A549 (cell line): ENCODE results near the gene NOX3. TPM values are rescaled to one million over a fixed set of nuclear protein-coding genes. Genes with fewer than 3 reads are reported as not detected.

ENCODE experiments used
- ATAC-seq, 2 experiments: fragments of 200-7000 bp in 1 of 2; fragments of >200 bp in 1 of 2; cut with Nextera tagmentation in 1 of 2; cut with Tn5 transposase in 1 of 2; 3 replicates each; pipeline versions ENCODE4 v1.8.0 to v1.9.1; 2018 to 2020; ENCODE audit warnings: mild to moderate bottlenecking in 1 of 2, moderate library complexity in 1 of 2
- CTCF ChIA-PET: fragments of 300-600 bp; sonication (Branson Sonifier 250); formaldehyde crosslinking; extraction: SDS; loops from one replicate; lab custom pipeline; 2021; ENCODE audit warnings: antibody characterized with exemption, inconsistent platforms; lab: Yijun Ruan, JAX
- POLR2A ChIA-PET: fragments of 350-600 bp; formaldehyde crosslinking; extraction: SDS; loops from one replicate; lab custom pipeline; 2021; ENCODE audit warnings: antibody characterized with exemption, inconsistent platforms; lab: Yijun Ruan, JAX
- DNase-seq, 2 experiments: peaks; one replicate each; pipeline versions ENCODE4 v3.0.0 to v3.0.0-alpha.2; 2011 to 2016; ENCODE audit warnings: low read depth in 1 of 2, low spot score in 1 of 2
- FAIRE-seq: peaks from 2 replicates; lab custom pipeline; 2011; peaks lifted over from hg19 to GRCh38; lab: Jason Lieb, UNC
- H3K27ac ChIP-seq, 2 experiments: fragments of >200 bp; sonication (Bioruptor Twin); formaldehyde crosslinking; 3 replicates each; pipeline ENCODE4 v1.5.1; 2016 to 2017
- H3K4me1 ChIP-seq: fragments of >200 bp; sonication (Bioruptor Twin); formaldehyde crosslinking; 3 replicates; pipeline ENCODE4 v1.6.1; 2016
- H3K4me2 ChIP-seq: fragments of >200 bp; sonication (Bioruptor Twin); formaldehyde crosslinking; 3 replicates; pipeline ENCODE4 v1.6.1; 2016
- H3K4me3 ChIP-seq: fragments of >200 bp; sonication (Bioruptor Twin); formaldehyde crosslinking; 3 replicates; pipeline ENCODE4 v1.5.1; 2016
- H3K9me3 ChIP-seq: fragments of >200 bp; sonication (Bioruptor Twin); formaldehyde crosslinking; 3 replicates; pipeline ENCODE4 v1.6.1; 2016
- CBX2 ChIP-seq: fragments of 200-600 bp; sonication (generic); IDR thresholded peaks from 2 replicates; pipeline ENCODE4 v1.6.1; 2016; ENCODE audit warnings: low read depth, mild to moderate bottlenecking, borderline replicate concordance
- CEBPB ChIP-seq, 2 experiments: fragments of >200 bp in 1 of 2; sonication (Bioruptor Twin) in 1 of 2; formaldehyde crosslinking in 1 of 2; IDR thresholded peaks; 2 replicates each; pipeline ENCODE4 v1.6.1; 2012 to 2016
- CHD4 ChIP-seq: fragments of 200-600 bp; sonication (generic); IDR thresholded peaks from 2 replicates; pipeline ENCODE4 v1.6.1; 2016; ENCODE audit warnings: antibody characterized with exemption, mild to moderate bottlenecking, borderline replicate concordance
- EHMT2 ChIP-seq: fragments of 200-600 bp; sonication (generic); IDR thresholded peaks from 2 replicates; pipeline ENCODE4 v1.6.1; 2016; ENCODE audit warnings: antibody characterized with exemption, low read depth, mild to moderate bottlenecking, moderate library complexity
- EP300 ChIP-seq, 2 experiments: fragments of >200 bp; sonication (Bioruptor Twin); formaldehyde crosslinking; IDR thresholded peaks; 2 replicates in 1 of 2; 3 replicates in 1 of 2; pipeline ENCODE4 v1.6.1; 2016 to 2017
- FOSB ChIP-seq: fragments of 250-450 bp; sonication (Bioruptor Pico); IDR thresholded peaks from 2 replicates; pipeline ENCODE4 v1.5.0; 2020; ENCODE audit warnings: mild to moderate bottlenecking, moderate library complexity
- HDAC2 ChIP-seq: fragments of 200-600 bp; sonication (generic); IDR thresholded peaks from 2 replicates; pipeline ENCODE4 v1.6.1; 2016
- HOXB5 ChIP-seq: fragments of 250-450 bp; sonication (Bioruptor Pico); IDR thresholded peaks from 2 replicates; pipeline ENCODE4 v1.5.0; 2020; ENCODE audit warnings: mild to moderate bottlenecking, moderate library complexity
- JUN ChIP-seq, 2 experiments: fragments of >200 bp; sonication (Bioruptor Twin); formaldehyde crosslinking; IDR thresholded peaks; 2 replicates in 1 of 2; 3 replicates in 1 of 2; pipeline ENCODE4 v1.6.1; 2016 to 2017
- MAFK ChIP-seq: fragments of 450-650 bp; IDR thresholded peaks from 2 replicates; pipeline ENCODE4 v1.6.1; 2014; ENCODE audit not compliant: partially characterized antibody
- MAX ChIP-seq: IDR thresholded peaks from 2 replicates; pipeline ENCODE4 v1.6.1; 2012
- MYC ChIP-seq: IDR thresholded peaks from 2 replicates; pipeline ENCODE4 v1.6.1; 2012; ENCODE audit warnings: mild to moderate bottlenecking, inconsistent platforms, low read length, improper control_type of control experiment, borderline replicate concordance
- PBX3 ChIP-seq: IDR thresholded peaks from 2 replicates; pipeline ENCODE4 v1.6.1; 2012
- RAD21 ChIP-seq, 2 experiments: fragments of >200 bp in 1 of 2; sonication (Bioruptor Twin) in 1 of 2; formaldehyde crosslinking in 1 of 2; IDR thresholded peaks in 1 of 2; conservative IDR thresholded peaks in 1 of 2; 2 replicates in 1 of 2; 3 replicates in 1 of 2; pipeline ENCODE4 v1.6.1; 2012 to 2018; ENCODE audit warnings: inconsistent platforms in 1 of 2
- RFX5 ChIP-seq: fragments of 450-650 bp; IDR thresholded peaks from 2 replicates; pipeline ENCODE4 v1.7.1; 2014; ENCODE audit warnings: antibody characterized with exemption, mild to moderate bottlenecking, moderate library complexity
- SMC3 ChIP-seq: fragments of >200 bp; sonication (Bioruptor Twin); formaldehyde crosslinking; IDR thresholded peaks from 3 replicates; pipeline ENCODE4 v1.6.1; 2018; ENCODE audit warnings: inconsistent platforms
- USF2 ChIP-seq: fragments of 450-650 bp; IDR thresholded peaks from 2 replicates; pipeline ENCODE4 v1.6.1; 2014; ENCODE audit warnings: antibody characterized with exemption
- ZC3H11A ChIP-seq: fragments of 450-650 bp; IDR thresholded peaks from 2 replicates; pipeline ENCODE4 v1.6.1; 2014; ENCODE audit warnings: antibody characterized with exemption, mild to moderate bottlenecking
- WGBS: methylation state at CpG from one replicate; pipeline ENCODE4 v1.1.6; 2017; ENCODE audit errors: missing lambda C conversion rate; 5-methylcytosine and 5-hydroxymethylcytosine counted together
- polyA plus RNA-seq, 4 experiments: library from polyadenylated mRNA; depleted of rRNA in 3 of 4; stranded (reverse); fragments of >200 nt; fragmentation: RNase III in 1 of 4; extraction: RNeasy Plus Mini Kit Qiagen cat#74134 plus additional on column Dnase treatment in 1 of 4; gene quantifications; 2 replicates in 3 of 4; 3 replicates in 1 of 4; pipeline ENCODE4 v1.2.3, GENCODE V29; 2011 to 2017
- TF ChIP-seq, protein P1 (sequence below): fragments of >200 bp; sonication (Bioruptor Twin); formaldehyde crosslinking; IDR thresholded peaks from 3 replicates; pipeline ENCODE4 v1.5.1; 2016
- TF ChIP-seq, protein P2 (sequence below): fragments of 150-350 bp; IDR thresholded peaks from 2 replicates; pipeline ENCODE4 v1.6.1; 2014; ENCODE audit warnings: low read depth, mild to moderate bottlenecking, low read length
- TF ChIP-seq, protein P3 (sequence below): fragments of 200-600 bp; sonication (generic); IDR thresholded peaks from 2 replicates; pipeline ENCODE4 v1.6.1; 2016; ENCODE audit warnings: antibody characterized with exemption, mild to moderate bottlenecking, moderate library complexity

The NOX3 gene
- polyA plus RNA-seq, 2 of the 4 experiments (the other 2 are of a cell fraction) = not detected

DNA sequence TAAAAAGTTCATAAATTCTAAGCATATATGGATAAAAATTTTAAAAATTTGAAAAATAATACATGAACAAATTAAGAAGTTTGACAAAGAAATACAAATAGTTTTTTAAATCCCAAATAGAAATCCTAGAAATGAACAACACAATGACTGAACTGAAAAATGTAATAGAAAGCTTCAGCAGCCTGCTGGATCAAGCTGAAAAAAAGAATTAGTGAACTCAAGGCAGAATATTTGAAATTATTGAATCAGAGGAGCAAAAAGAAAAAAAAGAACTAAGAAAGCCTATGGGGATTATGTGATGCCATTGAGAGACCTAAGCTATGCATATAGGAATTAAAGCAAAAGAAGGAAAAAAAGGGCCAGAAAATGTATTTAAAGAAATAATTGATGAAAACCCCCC is 101.5 kb downstream of the NOX3 start:
- Histone ChIP-seq H3K4me3 (no peak overlapping the region), H3K4me2 (no peak overlapping the region), H3K27ac (no peak overlapping the region), H3K9me3 (peaks cover 12% of the 10 kb centered on the region; the same call in 2 of the 3 replicates), H3K4me1 (no peaks in the 10 kb centered on the region)
- DNase-seq (no peak), FAIRE-seq (no peak), ATAC-seq (no peak)
- no peak for TF ChIP-seq USF2
- ChIA-PET POLR2A (no interaction called here), CTCF (no interaction called here)

DNA sequence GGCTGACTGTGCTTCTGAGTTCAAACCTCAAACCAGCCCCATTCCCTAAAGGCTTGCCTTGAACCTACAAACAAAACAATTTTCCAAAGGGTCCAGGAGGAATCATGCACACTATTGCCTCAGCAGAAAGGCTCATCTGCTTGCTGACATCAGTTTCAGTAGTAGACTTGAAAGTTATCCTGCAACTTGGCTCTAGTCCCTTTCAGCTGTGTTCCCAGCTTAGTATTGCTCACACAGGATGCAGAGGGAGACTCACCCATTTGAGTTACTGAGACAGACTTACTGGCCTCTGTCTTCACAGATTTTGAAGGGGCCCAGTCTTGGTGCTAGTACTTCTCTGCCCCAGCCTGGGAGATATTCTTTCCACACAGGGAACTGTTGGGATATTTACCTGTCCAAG is 102.8 kb downstream of the NOX3 start:
- TF ChIP-seq CBX2 (no peak), CHD4 (no peak), EP300 (IDR thresholded peaks at IDR 0.05) (no peak), SMC3 (no peak), EHMT2 (no peak), PBX3 (no peak)
- TF ChIP-seq, protein P1, sequence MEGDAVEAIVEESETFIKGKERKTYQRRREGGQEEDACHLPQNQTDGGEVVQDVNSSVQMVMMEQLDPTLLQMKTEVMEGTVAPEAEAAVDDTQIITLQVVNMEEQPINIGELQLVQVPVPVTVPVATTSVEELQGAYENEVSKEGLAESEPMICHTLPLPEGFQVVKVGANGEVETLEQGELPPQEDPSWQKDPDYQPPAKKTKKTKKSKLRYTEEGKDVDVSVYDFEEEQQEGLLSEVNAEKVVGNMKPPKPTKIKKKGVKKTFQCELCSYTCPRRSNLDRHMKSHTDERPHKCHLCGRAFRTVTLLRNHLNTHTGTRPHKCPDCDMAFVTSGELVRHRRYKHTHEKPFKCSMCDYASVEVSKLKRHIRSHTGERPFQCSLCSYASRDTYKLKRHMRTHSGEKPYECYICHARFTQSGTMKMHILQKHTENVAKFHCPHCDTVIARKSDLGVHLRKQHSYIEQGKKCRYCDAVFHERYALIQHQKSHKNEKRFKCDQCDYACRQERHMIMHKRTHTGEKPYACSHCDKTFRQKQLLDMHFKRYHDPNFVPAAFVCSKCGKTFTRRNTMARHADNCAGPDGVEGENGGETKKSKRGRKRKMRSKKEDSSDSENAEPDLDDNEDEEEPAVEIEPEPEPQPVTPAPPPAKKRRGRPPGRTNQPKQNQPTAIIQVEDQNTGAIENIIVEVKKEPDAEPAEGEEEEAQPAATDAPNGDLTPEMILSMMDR = no peak
- ChIA-PET POLR2A (no interaction called here), CTCF (no interaction called here)
- no peak overlapping the region for H3K4me3 ChIP-seq
- no peak overlapping the region for H3K4me2 ChIP-seq
- ATAC-seq (no peak), DNase-seq (no peak), FAIRE-seq (no peak)
- peaks cover 12% of the 10 kb centered on the region; the same call in 2 of the 3 replicates for H3K9me3 ChIP-seq
- H3K27ac ChIP-seq = no peak overlapping the region
- H3K4me1 ChIP-seq = no peaks in the 10 kb centered on the region

- Histone ChIP-seq H3K4me2 (no peak overlapping the region), H3K9me3 (peaks cover 13% of the 10 kb centered on the region; the same call in 2 of the 3 replicates), H3K27ac (no peak overlapping the region), H3K4me3 (no peak overlapping the region), H3K4me1 (no peaks in the 10 kb centered on the region)
- WGBS = 38% methylated on average over 4 of the region's 4 CpGs
- CTCF ChIA-PET = interaction anchor here (0.9 kb wide), 1 partner anchor 22 kb away, joined by 3 read pairs; no protein-coding TSS in a partner anchor
- FAIRE-seq = no peak
- no peak for ATAC-seq
- TF ChIP-seq MYC (no peak), MAX (no peak)
- POLR2A ChIA-PET = no interaction called here
- DNase-seq = no peak
These were observed 103.6 kb downstream of the NOX3 start for GRCh38 chr6:155352130-155352420.

GRCh38 chr6:155351273-155352129 is 104.1 kb downstream of the NOX3 start:
- no peak overlapping the region for H3K4me2 ChIP-seq
- ChIA-PET POLR2A (no interaction called here), CTCF (interaction anchor here (0.9 to 2.1 kb wide), 2 partner anchors 22 to 178 kb away, joined by 3 to 5 read pairs; no protein-coding TSS in a partner anchor)
- H3K4me3 ChIP-seq = no peak overlapping the region
- H3K9me3 ChIP-seq = peaks cover 16% of the 10 kb centered on the region; the same call in 2 of the 3 replicates
- ATAC-seq (no peak), DNase-seq (no peak), FAIRE-seq (no peak)
- WGBS = 59% methylated on average over 5 of the region's 5 CpGs
- no peaks in the 10 kb centered on the region for H3K4me1 ChIP-seq
- no peak overlapping the region for H3K27ac ChIP-seq
- no peak for TF ChIP-seq JUN (IDR thresholded peaks at IDR 0.05)
- TF ChIP-seq, protein P2, sequence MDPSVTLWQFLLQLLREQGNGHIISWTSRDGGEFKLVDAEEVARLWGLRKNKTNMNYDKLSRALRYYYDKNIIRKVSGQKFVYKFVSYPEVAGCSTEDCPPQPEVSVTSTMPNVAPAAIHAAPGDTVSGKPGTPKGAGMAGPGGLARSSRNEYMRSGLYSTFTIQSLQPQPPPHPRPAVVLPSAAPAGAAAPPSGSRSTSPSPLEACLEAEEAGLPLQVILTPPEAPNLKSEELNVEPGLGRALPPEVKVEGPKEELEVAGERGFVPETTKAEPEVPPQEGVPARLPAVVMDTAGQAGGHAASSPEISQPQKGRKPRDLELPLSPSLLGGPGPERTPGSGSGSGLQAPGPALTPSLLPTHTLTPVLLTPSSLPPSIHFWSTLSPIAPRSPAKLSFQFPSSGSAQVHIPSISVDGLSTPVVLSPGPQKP = no peak
- TF ChIP-seq MAFK = no peak
- TF ChIP-seq, protein P3, sequence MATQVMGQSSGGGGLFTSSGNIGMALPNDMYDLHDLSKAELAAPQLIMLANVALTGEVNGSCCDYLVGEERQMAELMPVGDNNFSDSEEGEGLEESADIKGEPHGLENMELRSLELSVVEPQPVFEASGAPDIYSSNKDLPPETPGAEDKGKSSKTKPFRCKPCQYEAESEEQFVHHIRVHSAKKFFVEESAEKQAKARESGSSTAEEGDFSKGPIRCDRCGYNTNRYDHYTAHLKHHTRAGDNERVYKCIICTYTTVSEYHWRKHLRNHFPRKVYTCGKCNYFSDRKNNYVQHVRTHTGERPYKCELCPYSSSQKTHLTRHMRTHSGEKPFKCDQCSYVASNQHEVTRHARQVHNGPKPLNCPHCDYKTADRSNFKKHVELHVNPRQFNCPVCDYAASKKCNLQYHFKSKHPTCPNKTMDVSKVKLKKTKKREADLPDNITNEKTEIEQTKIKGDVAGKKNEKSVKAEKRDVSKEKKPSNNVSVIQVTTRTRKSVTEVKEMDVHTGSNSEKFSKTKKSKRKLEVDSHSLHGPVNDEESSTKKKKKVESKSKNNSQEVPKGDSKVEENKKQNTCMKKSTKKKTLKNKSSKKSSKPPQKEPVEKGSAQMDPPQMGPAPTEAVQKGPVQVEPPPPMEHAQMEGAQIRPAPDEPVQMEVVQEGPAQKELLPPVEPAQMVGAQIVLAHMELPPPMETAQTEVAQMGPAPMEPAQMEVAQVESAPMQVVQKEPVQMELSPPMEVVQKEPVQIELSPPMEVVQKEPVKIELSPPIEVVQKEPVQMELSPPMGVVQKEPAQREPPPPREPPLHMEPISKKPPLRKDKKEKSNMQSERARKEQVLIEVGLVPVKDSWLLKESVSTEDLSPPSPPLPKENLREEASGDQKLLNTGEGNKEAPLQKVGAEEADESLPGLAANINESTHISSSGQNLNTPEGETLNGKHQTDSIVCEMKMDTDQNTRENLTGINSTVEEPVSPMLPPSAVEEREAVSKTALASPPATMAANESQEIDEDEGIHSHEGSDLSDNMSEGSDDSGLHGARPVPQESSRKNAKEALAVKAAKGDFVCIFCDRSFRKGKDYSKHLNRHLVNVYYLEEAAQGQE = no peak
- TF ChIP-seq FOSB (CRISPR knock-in tag) = no peak
- TF ChIP-seq HDAC2 = no peak
- TF ChIP-seq CBX2 = no peak
- no peak for TF ChIP-seq ZC3H11A
- TF ChIP-seq HOXB5 (CRISPR knock-in tag) = no peak
- TF ChIP-seq RAD21 (conservative IDR thresholded peaks at IDR 0.05 in 1 of 2, IDR thresholded peaks at IDR 0.05 in 1 of 2) = no peak
- no peak for TF ChIP-seq RFX5
- TF ChIP-seq CEBPB (IDR thresholded peaks at IDR 0.05) = no peak
